SK-N-SH treated with all-trans-retinoic acid at 6 μM for 48 hours (cell line): ENCODE results near the gene A3GALT2.
A peak's percentile ranks its signal among the peaks of the same experiment; 100 is the strongest.

Experiments used
- ATAC-seq: fragments of 200-7000 bp; cut with Tn5 transposase; 3 replicates; pipeline ENCODE4 v1.9.1; 2020; ENCODE audit warnings: mild to moderate bottlenecking, moderate library complexity
- ARNTL ChIP-seq: fragments of 450-650 bp; formaldehyde crosslinking; IDR thresholded peaks from 2 replicates; pipeline ENCODE4 v1.5.0; 2020; ENCODE audit warnings: low read depth, mild to moderate bottlenecking, moderate library complexity, borderline replicate concordance
- BACH2 ChIP-seq: fragments of 250-450 bp; sonication (Bioruptor Pico); IDR thresholded peaks from 2 replicates; pipeline ENCODE4 v1.9.0; 2021; ENCODE audit warnings: mild to moderate bottlenecking, borderline replicate concordance
- CREB5 ChIP-seq: fragments of 250-450 bp; sonication (Bioruptor Pico); IDR thresholded peaks from 2 replicates; pipeline ENCODE4 v1.5.1; 2020; ENCODE audit warnings: low read depth, mild to moderate bottlenecking, moderate library complexity
- CSDC2 ChIP-seq: fragments of 250-450 bp; sonication (Bioruptor Pico); IDR thresholded peaks from 2 replicates; pipeline ENCODE4 v1.5.0; 2020; ENCODE audit warnings: mild to moderate bottlenecking, moderate library complexity
- ESRRG ChIP-seq: fragments of 250-450 bp; sonication (Bioruptor Pico); IDR thresholded peaks from 2 replicates; pipeline ENCODE4 v1.6.1; 2021; ENCODE audit warnings: mild to moderate bottlenecking
- GLIS3 ChIP-seq: fragments of 250-450 bp; sonication (Bioruptor Pico); IDR thresholded peaks from 2 replicates; pipeline ENCODE4 v1.5.0; 2020; ENCODE audit warnings: mild to moderate bottlenecking, moderate library complexity
- ISL1 ChIP-seq: fragments of 250-450 bp; sonication (Bioruptor Pico); IDR thresholded peaks from 2 replicates; pipeline ENCODE4 v2.1.2; 2022; ENCODE audit warnings: mild to moderate bottlenecking, moderate library complexity
- OSR1 ChIP-seq: fragments of 250-450 bp; sonication (Bioruptor Pico); IDR thresholded peaks from 2 replicates; pipeline ENCODE4 v1.8.0; 2022; ENCODE audit warnings: moderate library complexity, mild to moderate bottlenecking, inconsistent platforms
- POU6F1 ChIP-seq: fragments of 250-450 bp; sonication (Bioruptor Pico); IDR thresholded peaks from 2 replicates; pipeline ENCODE4 v1.8.0; 2021; ENCODE audit warnings: low read depth, mild to moderate bottlenecking, moderate library complexity, borderline replicate concordance
- PPARA ChIP-seq: fragments of 250-450 bp; sonication (Bioruptor Pico); IDR thresholded peaks from 2 replicates; pipeline ENCODE4 v1.5.0; 2020; ENCODE audit warnings: mild to moderate bottlenecking, borderline replicate concordance
- RARB ChIP-seq: fragments of 250-450 bp; sonication (Bioruptor Pico); IDR thresholded peaks from 2 replicates; pipeline ENCODE4 v1.8.0; 2021; ENCODE audit warnings: mild to moderate bottlenecking, moderate library complexity
- SNAI2 ChIP-seq: fragments of 250-450 bp; sonication (Bioruptor Pico); IDR thresholded peaks from 2 replicates; pipeline ENCODE4 v1.5.0; 2020; ENCODE audit warnings: mild to moderate bottlenecking, moderate library complexity
- TCF4 ChIP-seq: fragments of 250-450 bp; sonication (Bioruptor Pico); IDR thresholded peaks from 2 replicates; pipeline ENCODE4 v1.8.0; 2021; ENCODE audit warnings: mild to moderate bottlenecking, moderate library complexity, borderline replicate concordance
- TOX ChIP-seq: fragments of 250-450 bp; sonication (Bioruptor Pico); IDR thresholded peaks from 2 replicates; pipeline ENCODE4 v1.8.0; 2021; ENCODE audit warnings: mild to moderate bottlenecking, moderate library complexity, borderline replicate concordance
- TSHZ2 ChIP-seq: fragments of 250-450 bp; sonication (Bioruptor Pico); IDR thresholded peaks from 2 replicates; pipeline ENCODE4 v1.5.0; 2020; ENCODE audit warnings: mild to moderate bottlenecking, moderate library complexity
- ZFP3 ChIP-seq: fragments of 250-450 bp; sonication (Bioruptor Pico); IDR thresholded peaks from 2 replicates; pipeline ENCODE4 v1.5.0; 2020; ENCODE audit warnings: mild to moderate bottlenecking, moderate library complexity
- ZFP30 ChIP-seq: fragments of 450-650 bp; formaldehyde crosslinking; IDR thresholded peaks from 2 replicates; pipeline ENCODE4 v1.5.0; 2022; ENCODE audit warnings: mild to moderate bottlenecking, moderate library complexity
- ZNF565 ChIP-seq: fragments of 450-650 bp; formaldehyde crosslinking; conservative IDR thresholded peaks from 2 replicates; pipeline ENCODE4 v1.5.0; 2020; ENCODE audit warnings: low read depth, mild to moderate bottlenecking, moderate library complexity
- ZNF70 ChIP-seq: fragments of 450-650 bp; formaldehyde crosslinking; IDR thresholded peaks from 2 replicates; pipeline ENCODE4 v1.5.0; 2020; ENCODE audit warnings: mild to moderate bottlenecking, moderate library complexity
- ZNF8 ChIP-seq: fragments of 450-650 bp; formaldehyde crosslinking; IDR thresholded peaks from 2 replicates; pipeline ENCODE4 v1.5.0; 2020; ENCODE audit warnings: mild to moderate bottlenecking, moderate library complexity
- TF ChIP-seq, protein P1 (sequence below): fragments of 250-450 bp; sonication (Bioruptor Pico); IDR thresholded peaks from 2 replicates; pipeline ENCODE4 v1.8.0; 2020; ENCODE audit warnings: mild to moderate bottlenecking, moderate library complexity, borderline replicate concordance
- TF ChIP-seq, protein P2 (sequence below): fragments of 250-450 bp; sonication (Bioruptor Pico); IDR thresholded peaks from 2 replicates; pipeline ENCODE4 v1.5.1; 2021; ENCODE audit warnings: mild to moderate bottlenecking, moderate library complexity

A3GALT2 gene

GRCh38 chr1:33367485-33368405, 46.8 kb upstream of the A3GALT2 start:
- TF ChIP-seq ESRRG (CRISPR knock-in tag) (no peak), ZFP3 (CRISPR knock-in tag) (no peak), ZFP30 (CRISPR knock-in tag) (no peak), CREB5 (no peak), ISL1 (CRISPR knock-in tag) (no peak), PPARA (CRISPR knock-in tag) (no peak), TCF4 (CRISPR knock-in tag) (no peak), ZNF8 (CRISPR knock-in tag) (no peak), ZNF565 (CRISPR knock-in tag) (no peak), ARNTL (CRISPR knock-in tag) (no peak), TOX (CRISPR knock-in tag) (no peak), OSR1 (CRISPR knock-in tag) (no peak)
- TF ChIP-seq, protein P1, sequence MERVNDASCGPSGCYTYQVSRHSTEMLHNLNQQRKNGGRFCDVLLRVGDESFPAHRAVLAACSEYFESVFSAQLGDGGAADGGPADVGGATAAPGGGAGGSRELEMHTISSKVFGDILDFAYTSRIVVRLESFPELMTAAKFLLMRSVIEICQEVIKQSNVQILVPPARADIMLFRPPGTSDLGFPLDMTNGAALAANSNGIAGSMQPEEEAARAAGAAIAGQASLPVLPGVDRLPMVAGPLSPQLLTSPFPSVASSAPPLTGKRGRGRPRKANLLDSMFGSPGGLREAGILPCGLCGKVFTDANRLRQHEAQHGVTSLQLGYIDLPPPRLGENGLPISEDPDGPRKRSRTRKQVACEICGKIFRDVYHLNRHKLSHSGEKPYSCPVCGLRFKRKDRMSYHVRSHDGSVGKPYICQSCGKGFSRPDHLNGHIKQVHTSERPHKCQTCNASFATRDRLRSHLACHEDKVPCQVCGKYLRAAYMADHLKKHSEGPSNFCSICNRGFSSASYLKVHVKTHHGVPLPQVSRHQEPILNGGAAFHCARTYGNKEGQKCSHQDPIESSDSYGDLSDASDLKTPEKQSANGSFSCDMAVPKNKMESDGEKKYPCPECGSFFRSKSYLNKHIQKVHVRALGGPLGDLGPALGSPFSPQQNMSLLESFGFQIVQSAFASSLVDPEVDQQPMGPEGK (CRISPR knock-in tag): no peak
- ATAC-seq: peak; percentile 95

GRCh38 chr1:33366762-33367484, 46.0 kb upstream of the A3GALT2 start:
- TF ChIP-seq PPARA (CRISPR knock-in tag) (no peak), ZNF8 (CRISPR knock-in tag) (no peak), RARB (no peak), POU6F1 (CRISPR knock-in tag) (no peak), CSDC2 (no peak), ISL1 (CRISPR knock-in tag) (no peak), ZFP30 (CRISPR knock-in tag) (no peak), TSHZ2 (CRISPR knock-in tag) (no peak), TCF4 (CRISPR knock-in tag) (no peak), ZNF565 (CRISPR knock-in tag) (no peak), ZNF70 (CRISPR knock-in tag) (no peak), SNAI2 (no peak), BACH2 (CRISPR knock-in tag) (no peak), CREB5 (no peak), GLIS3 (CRISPR knock-in tag) (no peak)
- TF ChIP-seq, protein P1 (CRISPR knock-in tag): no peak
- TF ChIP-seq, protein P2, sequence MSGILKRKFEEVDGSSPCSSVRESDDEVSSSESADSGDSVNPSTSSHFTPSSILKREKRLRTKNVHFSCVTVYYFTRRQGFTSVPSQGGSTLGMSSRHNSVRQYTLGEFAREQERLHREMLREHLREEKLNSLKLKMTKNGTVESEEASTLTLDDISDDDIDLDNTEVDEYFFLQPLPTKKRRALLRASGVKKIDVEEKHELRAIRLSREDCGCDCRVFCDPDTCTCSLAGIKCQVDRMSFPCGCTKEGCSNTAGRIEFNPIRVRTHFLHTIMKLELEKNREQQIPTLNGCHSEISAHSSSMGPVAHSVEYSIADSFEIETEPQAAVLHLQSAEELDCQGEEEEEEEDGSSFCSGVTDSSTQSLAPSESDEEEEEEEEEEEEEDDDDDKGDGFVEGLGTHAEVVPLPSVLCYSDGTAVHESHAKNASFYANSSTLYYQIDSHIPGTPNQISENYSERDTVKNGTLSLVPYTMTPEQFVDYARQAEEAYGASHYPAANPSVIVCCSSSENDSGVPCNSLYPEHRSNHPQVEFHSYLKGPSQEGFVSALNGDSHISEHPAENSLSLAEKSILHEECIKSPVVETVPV (CRISPR knock-in tag): no peak
- ATAC-seq: no peak
